Trophoblast cell (in vitro differentiated cells and primary cell): Measurements from ENCODE around the gene NIBAN1.

Source experiments
- DNase-seq, 2 donors: peaks; one replicate each; pipeline ENCODE4 v3.0.0-alpha.2; 2016
- H2AFZ ChIP-seq: 2 replicates; pipeline ENCODE4 v1.6.1; 2013; ENCODE audit warnings: low read length, moderate library complexity, mild to moderate bottlenecking; ENCODE audit not compliant: insufficient read depth, poor library complexity
- H2AK5ac ChIP-seq: 2 replicates; pipeline ENCODE4 v1.6.1; 2013; ENCODE audit warnings: mild to moderate bottlenecking, low read length
- H2BK120ac ChIP-seq: 2 replicates; pipeline ENCODE4 v1.6.1; 2013; ENCODE audit warnings: low read length, mild to moderate bottlenecking, moderate library complexity; ENCODE audit not compliant: insufficient read depth, poor library complexity
- H2BK12ac ChIP-seq: 2 replicates; pipeline ENCODE4 v1.6.1; 2013; ENCODE audit warnings: mild to moderate bottlenecking, low read length, moderate library complexity
- H2BK5ac ChIP-seq: 2 replicates; pipeline ENCODE4 v1.6.1; 2013; ENCODE audit warnings: low read length, low read depth, moderate library complexity, mild to moderate bottlenecking; ENCODE audit not compliant: poor library complexity
- H3K14ac ChIP-seq: 2 replicates; pipeline ENCODE4 v1.6.1; 2013; ENCODE audit warnings: mild to moderate bottlenecking, low read length
- H3K18ac ChIP-seq: 2 replicates; pipeline ENCODE4 v1.6.1; 2013; ENCODE audit warnings: mild to moderate bottlenecking, low read length
- H3K23ac ChIP-seq: 2 replicates; pipeline ENCODE4 v1.6.1; 2013; ENCODE audit warnings: low read length
- H3K27ac ChIP-seq: 2 replicates; pipeline ENCODE4 v1.5.1; 2013; ENCODE audit warnings: low read depth, mild to moderate bottlenecking, inconsistent platforms, low read length, moderate library complexity
- H3K27me3 ChIP-seq: 2 replicates; pipeline ENCODE4 v1.6.1; 2013; ENCODE audit warnings: inconsistent platforms, mild to moderate bottlenecking, low read length, moderate library complexity; ENCODE audit not compliant: insufficient read depth
- H3K36me3 ChIP-seq, 2 experiments: 1 replicate in 1 of 2; 2 replicates in 1 of 2; pipeline ENCODE4 v1.6.1; 2013; ENCODE audit warnings: low read length in 2 of 2, mild to moderate bottlenecking in 2 of 2, moderate library complexity in 1 of 2; ENCODE audit not compliant: insufficient read depth in 2 of 2, control insufficient read depth in 1 of 2
- H3K4ac ChIP-seq: 2 replicates; pipeline ENCODE4 v1.6.1; 2013; ENCODE audit warnings: low read depth, mild to moderate bottlenecking, low read length, moderate library complexity
- H3K4me1 ChIP-seq, 2 experiments: 1 replicate in 1 of 2; 2 replicates in 1 of 2; pipeline ENCODE4 v1.6.1; 2013; ENCODE audit warnings: low read length in 2 of 2, mild to moderate bottlenecking in 2 of 2, moderate library complexity in 1 of 2; ENCODE audit not compliant: insufficient read depth in 2 of 2, control insufficient read depth in 1 of 2
- H3K4me2 ChIP-seq: 2 replicates; pipeline ENCODE4 v1.6.1; 2013; ENCODE audit warnings: inconsistent platforms, mild to moderate bottlenecking, low read length, moderate library complexity
- H3K4me3 ChIP-seq: 2 replicates; pipeline ENCODE4 v1.5.1; 2013; ENCODE audit warnings: mild to moderate bottlenecking, low read depth, low read length, inconsistent platforms
- H3K79me1 ChIP-seq: one replicate; pipeline ENCODE4 v1.6.1; 2013; ENCODE audit warnings: low read length
- H3K79me2 ChIP-seq: 2 replicates; pipeline ENCODE4 v1.6.1; 2013; ENCODE audit warnings: low read length, mild to moderate bottlenecking; ENCODE audit not compliant: control insufficient read depth, insufficient read depth, poor library complexity
- H3K9ac ChIP-seq: 2 replicates; pipeline ENCODE4 v1.6.1; 2013; ENCODE audit warnings: mild to moderate bottlenecking, low read length
- H3K9me3 ChIP-seq: 2 replicates; pipeline ENCODE4 v1.6.1; 2013; ENCODE audit warnings: low read depth, mild to moderate bottlenecking, control low read depth, inconsistent platforms, low read length; ENCODE audit not compliant: insufficient read depth
- H4K12ac ChIP-seq: 2 replicates; pipeline ENCODE4 v1.6.1; 2013; ENCODE audit warnings: low read depth, mild to moderate bottlenecking, low read length, moderate library complexity
- H4K8ac ChIP-seq: 2 replicates; pipeline ENCODE4 v1.6.1; 2013; ENCODE audit warnings: low read depth, mild to moderate bottlenecking, low read length, moderate library complexity
- H4K91ac ChIP-seq: one replicate; pipeline ENCODE4 v1.6.1; 2013; ENCODE audit warnings: low read depth, mild to moderate bottlenecking, low read length, moderate library complexity
- WGBS: extraction: QIAGEN DNeasy Blood & Tissue Kit; methylation state at CpG from one replicate; pipeline ENCODE4 v1.1.7; 2013; ENCODE audit warnings: missing lambda C conversion rate; ENCODE audit not compliant: insufficient read length, insufficient coverage; ENCODE audit errors: extremely low coverage; 5-methylcytosine and 5-hydroxymethylcytosine counted together

The NIBAN1 gene

GRCh38 chr1:184990204-184990603 lies 15.9 kb upstream of the NIBAN1 start:
- Histone ChIP-seq H4K12ac (no peak overlapping the region), H3K9ac (no peak overlapping the region), H3K9me3 (no peaks in the 10 kb centered on the region), H4K91ac (no peak overlapping the region), H2AFZ (no peak overlapping the region), H3K36me3 (no peaks in the 10 kb centered on the region), H3K18ac (no peak overlapping the region), H2BK12ac (no peak overlapping the region), H4K8ac (no peak overlapping the region), H3K4ac (no peak overlapping the region), H3K4me1 (no peaks in the 10 kb centered on the region), H3K27me3 (no peaks in the 10 kb centered on the region), H3K14ac (no peak overlapping the region), H3K79me2 (no peaks in the 10 kb centered on the region), H3K4me3 (no peak overlapping the region), H2BK120ac (no peak overlapping the region), H3K27ac (no peak overlapping the region), H2AK5ac (no peak overlapping the region), H3K4me2 (no peak overlapping the region), H3K79me1 (no peaks in the 10 kb centered on the region), H3K23ac (no peak overlapping the region), H2BK5ac (no peak overlapping the region)
- DNase-seq: no peak
- WGBS: no CpG with 5 or more reads among the region's 1 CpG

- H4K12ac ChIP-seq: no peak overlapping the region
- no peak overlapping the region for H3K9ac ChIP-seq
- H3K27ac ChIP-seq: no peak overlapping the region
- no peak overlapping the region for H3K4me3 ChIP-seq
- H3K27me3 ChIP-seq: no peaks in the 10 kb centered on the region
- no peaks in the 10 kb centered on the region for H3K4me1 ChIP-seq
- H4K91ac ChIP-seq: no peak overlapping the region
- no peak overlapping the region for H2AK5ac ChIP-seq
- no peak overlapping the region for H3K23ac ChIP-seq
- no peaks in the 10 kb centered on the region for H3K36me3 ChIP-seq
- no peak overlapping the region for H3K14ac ChIP-seq
- H3K79me1 ChIP-seq: no peaks in the 10 kb centered on the region
- no peak overlapping the region for H3K18ac ChIP-seq
- no peaks in the 10 kb centered on the region for H3K9me3 ChIP-seq
- H3K4ac ChIP-seq: no peak overlapping the region
- no peaks in the 10 kb centered on the region for H3K79me2 ChIP-seq
- no peak overlapping the region for H4K8ac ChIP-seq
- no peak overlapping the region for H2BK12ac ChIP-seq
- H2BK120ac ChIP-seq: no peak overlapping the region
- H2BK5ac ChIP-seq: no peak overlapping the region
- no peak for DNase-seq
- H2AFZ ChIP-seq: no peak overlapping the region
- no peak overlapping the region for H3K4me2 ChIP-seq
These were observed 14.2 kb upstream of the NIBAN1 start for GRCh38 chr1:184988506-184988905.

GRCh38 chr1:184987696-184988095 lies 13.4 kb upstream of the NIBAN1 start:
- H3K27ac ChIP-seq: no peak overlapping the region
- no peaks in the 10 kb centered on the region for H3K27me3 ChIP-seq
- no peak overlapping the region for H3K4me3 ChIP-seq
- no peak overlapping the region for H2AK5ac ChIP-seq
- H4K8ac ChIP-seq: no peak overlapping the region
- no CpG with 5 or more reads among the region's 1 CpG for WGBS
- no peak overlapping the region for H2BK12ac ChIP-seq
- no peaks in the 10 kb centered on the region for H3K79me1 ChIP-seq
- no peak overlapping the region for H3K14ac ChIP-seq
- no peaks in the 10 kb centered on the region for H3K9me3 ChIP-seq
- H3K4me2 ChIP-seq: no peak overlapping the region
- H3K4me1 ChIP-seq: no peaks in the 10 kb centered on the region
- no peaks in the 10 kb centered on the region for H3K79me2 ChIP-seq
- no peaks in the 10 kb centered on the region for H3K36me3 ChIP-seq
- peak overlapping the region; percentile 4 for H3K23ac ChIP-seq
- no peak overlapping the region for H4K12ac ChIP-seq
- H2BK5ac ChIP-seq: no peak overlapping the region
- no peak for DNase-seq
- H2AFZ ChIP-seq: no peak overlapping the region
- no peak overlapping the region for H2BK120ac ChIP-seq
- H3K18ac ChIP-seq: no peak overlapping the region
- no peak overlapping the region for H3K4ac ChIP-seq
- H4K91ac ChIP-seq: no peak overlapping the region
- H3K9ac ChIP-seq: no peak overlapping the region

- H3K4me1 ChIP-seq: no peaks in the 10 kb centered on the region
- no peak overlapping the region for H2BK12ac ChIP-seq
- no peak overlapping the region for H3K27ac ChIP-seq
- H2AK5ac ChIP-seq: no peak overlapping the region
- peak in 1 of 2 donors; percentile 17 for DNase-seq
- no peak overlapping the region for H4K12ac ChIP-seq
- H3K4me3 ChIP-seq: no peak overlapping the region
- no peaks in the 10 kb centered on the region for H3K79me2 ChIP-seq
- no peaks in the 10 kb centered on the region for H3K36me3 ChIP-seq
- H4K91ac ChIP-seq: no peak overlapping the region
- no peak overlapping the region for H3K23ac ChIP-seq
- no peak overlapping the region for H3K9ac ChIP-seq
- no peak overlapping the region for H2AFZ ChIP-seq
- WGBS: no CpG with 5 or more reads among the region's 5 CpGs
- no peaks in the 10 kb centered on the region for H3K9me3 ChIP-seq
- H3K4ac ChIP-seq: no peak overlapping the region
- H3K27me3 ChIP-seq: no peaks in the 10 kb centered on the region
- no peak overlapping the region for H2BK5ac ChIP-seq
- no peak overlapping the region for H3K14ac ChIP-seq
- H4K8ac ChIP-seq: no peak overlapping the region
- no peak overlapping the region for H3K18ac ChIP-seq
- no peak overlapping the region for H3K4me2 ChIP-seq
- H3K79me1 ChIP-seq: no peaks in the 10 kb centered on the region
- H2BK120ac ChIP-seq: no peak overlapping the region
These were observed 11.9 kb upstream of the NIBAN1 start for GRCh38 chr1:184986250-184986649.
